ENCODE results near the gene CHRNB1.

CHRNB1 gene

GRCh38 chr17:7483255-7484066 lies 38.6 kb downstream of the CHRNB1 start (continued):
- TF ChIP-seq OSR2 (tag by site-specific recombination; IDR thresholded peaks at IDR 0.05) = peak; percentile 17; the same call in 1 of the 2 replicates
- TF ChIP-seq HOXD13 (CRISPR knock-in tag; IDR thresholded peaks at IDR 0.05; ENCODE audit: borderline replicate concordance) = no peak
- no peak for TF ChIP-seq ZNF155 (tag by site-specific recombination; IDR thresholded peaks at IDR 0.05)
- TF ChIP-seq ZNF324 (tag by site-specific recombination; IDR thresholded peaks at IDR 0.05) = peak; percentile 76; the same call in 1 of the 2 replicates
- no peak for TF ChIP-seq ZNF350 (tag by site-specific recombination; IDR thresholded peaks at IDR 0.05)
- TF ChIP-seq ZNF211 (tag by site-specific recombination; IDR thresholded peaks at IDR 0.05; ENCODE audit: low read depth) = no peak
- TF ChIP-seq ZNF394 (tag by site-specific recombination; IDR thresholded peaks at IDR 0.05; ENCODE audit: borderline replicate concordance) = peak; percentile 22; the same call in 1 of the 2 replicates
- TF ChIP-seq ZBTB6 (tag by site-specific recombination; IDR thresholded peaks at IDR 0.05) = no peak
- peak; percentile 77 for TF ChIP-seq TSHZ1 (tag by site-specific recombination; IDR thresholded peaks at IDR 0.05; ENCODE audit: borderline replicate concordance)
- peak; percentile 67; the same call in 1 of the 2 replicates for TF ChIP-seq HIC1 (tag by site-specific recombination; IDR thresholded peaks at IDR 0.05)
- TF ChIP-seq MYNN (tag by site-specific recombination; IDR thresholded peaks at IDR 0.05; ENCODE audit: borderline replicate concordance) = no peak
- TF ChIP-seq ZNF274 (IDR thresholded peaks at IDR 0.05; ENCODE audit: low read length) = no peak
- TF ChIP-seq ZNF274 (tag by site-specific recombination; IDR thresholded peaks at IDR 0.05; ENCODE audit: borderline replicate concordance) = no peak
- peak; percentile 36; the same call in 1 of the 2 replicates for TF ChIP-seq ZNF639 (tag by site-specific recombination; IDR thresholded peaks at IDR 0.05)
- peak; percentile 99 for TF ChIP-seq ZBTB21 (tag by site-specific recombination; IDR thresholded peaks at IDR 0.05)
- peak; percentile 50; the same call in 1 of the 2 replicates for TF ChIP-seq ZEB2 (tag by site-specific recombination; IDR thresholded peaks at IDR 0.05)
- no peak for TF ChIP-seq HOXC10 (CRISPR knock-in tag; IDR thresholded peaks at IDR 0.05)
- TF ChIP-seq PATZ1 (tag by site-specific recombination; IDR thresholded peaks at IDR 0.05) = peak; percentile 94
- no peak for TF ChIP-seq ZFP37 (tag by site-specific recombination; IDR thresholded peaks at IDR 0.05)
- peak; percentile 55 for TF ChIP-seq PRDM4 (tag by site-specific recombination; IDR thresholded peaks at IDR 0.05)
- TF ChIP-seq ZNF311 (tag by site-specific recombination; IDR thresholded peaks at IDR 0.05; ENCODE audit: borderline replicate concordance) = no peak
- no peak for TF ChIP-seq ZNF514 (tag by site-specific recombination; IDR thresholded peaks at IDR 0.05)
- TF ChIP-seq FEZF1 (tag by site-specific recombination; IDR thresholded peaks at IDR 0.05) = no peak
- TF ChIP-seq ZNF366 (tag by site-specific recombination; conservative IDR thresholded peaks at IDR 0.05) = peak; percentile 41
- TF ChIP-seq ZNF248 (tag by site-specific recombination; IDR thresholded peaks at IDR 0.05) = no peak
- no peak for TF ChIP-seq ZBTB1 (tag by site-specific recombination; IDR thresholded peaks at IDR 0.05)
- no peak for TF ChIP-seq ZNF664 (tag by site-specific recombination; IDR thresholded peaks at IDR 0.05)
